HG02623 (cell line): Measurements from ENCODE around the gene SLC35F1.
A peak's percentile ranks its signal among the peaks of the same experiment; 100 is the strongest.

Experiments used
- ATAC-seq: cut with Tn5 transposase; IDR thresholded peaks from one replicate; pipeline ENCODE4 v1.9.1; 2021; ENCODE audit warnings: moderate library complexity; ENCODE audit not compliant: unreplicated experiment

Gene SLC35F1

GRCh38 chr6:118252474-118252873, 345.4 kb downstream of the SLC35F1 start:
- ATAC-seq: no peak

GRCh38 chr6:118253741-118254140, 346.7 kb downstream of the SLC35F1 start:
- no peak for ATAC-seq

- no peak for ATAC-seq
Observed at GRCh38 chr6:118260833-118261232, 353.8 kb downstream of the SLC35F1 start.

- no peak for ATAC-seq
Observed at GRCh38 chr6:118263921-118264486, 356.9 kb downstream of the SLC35F1 start.

GRCh38 chr6:118269659-118270058, 362.6 kb downstream of the SLC35F1 start:
- ATAC-seq: no peak

- ATAC-seq: no peak
Observed at GRCh38 chr6:118277631-118278030, 370.6 kb downstream of the SLC35F1 start.

GRCh38 chr6:118280210-118280609, 373.1 kb downstream of the SLC35F1 start:
- peak; percentile 99 for ATAC-seq

GRCh38 chr6:118281291-118281690, 374.2 kb downstream of the SLC35F1 start:
- ATAC-seq: no peak

GRCh38 chr6:118283766-118284165, 376.7 kb downstream of the SLC35F1 start:
- no peak for ATAC-seq

- no peak for ATAC-seq
Observed at GRCh38 chr6:118284736-118285360, 377.8 kb downstream of the SLC35F1 start.

- no peak for ATAC-seq
Observed at GRCh38 chr6:118285791-118286190, 378.7 kb downstream of the SLC35F1 start.

GRCh38 chr6:118288355-118289124, 381.5 kb downstream of the SLC35F1 start:
- ATAC-seq: no peak

- ATAC-seq: no peak
Observed at GRCh38 chr6:118292558-118292957, 385.5 kb downstream of the SLC35F1 start.

GRCh38 chr6:118294906-118295305, 387.8 kb downstream of the SLC35F1 start:
- ATAC-seq: no peak

- no peak for ATAC-seq
Observed at GRCh38 chr6:118295336-118295735, 388.3 kb downstream of the SLC35F1 start.

- no peak for ATAC-seq
Observed at GRCh38 chr6:118296129-118296901, 389.3 kb downstream of the SLC35F1 start.

- no peak for ATAC-seq
Observed at GRCh38 chr6:118297821-118298220, 390.8 kb downstream of the SLC35F1 start.

- no peak for ATAC-seq
Observed at GRCh38 chr6:118298476-118299427, 391.7 kb downstream of the SLC35F1 start.

- no peak for ATAC-seq
Observed at GRCh38 chr6:118299457-118299856, 392.4 kb downstream of the SLC35F1 start.

- ATAC-seq: no peak
Observed at GRCh38 chr6:118304321-118304720, 397.3 kb downstream of the SLC35F1 start.
